HepG2 (cell line): ENCODE measurements around the gene PHF10.

Experiments
- EP300 ChIP-seq, 3 experiments: sonication (generic) in 1 of 3; formaldehyde crosslinking in 1 of 3; IDR thresholded peaks; 2 replicates each; pipeline versions ENCODE4 v1.5.1 to v1.6.1; 2011 to 2020; ENCODE audit warnings: low read depth in 2 of 3, low read length in 2 of 3, borderline replicate concordance in 1 of 3, improper control_type of control experiment in 1 of 3, mild to moderate bottlenecking in 1 of 3, missing genetic modification reagents in 1 of 3, moderate library complexity in 1 of 3
- RFX1 ChIP-seq: fragments of 450-650 bp; IDR thresholded peaks from 2 replicates; pipeline ENCODE4 v1.6.1; 2017
- RFX5 ChIP-seq: IDR thresholded peaks from 2 replicates; pipeline ENCODE4 v1.6.1; 2011; ENCODE audit warnings: low read depth, low read length, improper control_type of control experiment
- SNAPC5 ChIP-seq: sonication (generic); formaldehyde crosslinking; IDR thresholded peaks from 2 replicates; pipeline ENCODE4 v1.8.1; 2023; ENCODE audit warnings: mild to moderate bottlenecking, missing genetic modification reagents, borderline replicate concordance
- ZKSCAN5 ChIP-seq: sonication (generic); formaldehyde crosslinking; IDR thresholded peaks from 2 replicates; pipeline ENCODE4 v1.5.1; 2020; ENCODE audit warnings: mild to moderate bottlenecking, missing genetic modification reagents
- ZNF878 ChIP-seq: sonication (generic); formaldehyde crosslinking; IDR thresholded peaks from 2 replicates; pipeline ENCODE4 v1.8.1; 2023; ENCODE audit warnings: mild to moderate bottlenecking, missing genetic modification reagents, moderate library complexity
- TF ChIP-seq, protein P1 (sequence below): sonication (generic); formaldehyde crosslinking; IDR thresholded peaks from 2 replicates; pipeline ENCODE4 v1.8.0; 2022; ENCODE audit warnings: missing genetic modification reagents, mild to moderate bottlenecking, borderline replicate concordance

DNA sequence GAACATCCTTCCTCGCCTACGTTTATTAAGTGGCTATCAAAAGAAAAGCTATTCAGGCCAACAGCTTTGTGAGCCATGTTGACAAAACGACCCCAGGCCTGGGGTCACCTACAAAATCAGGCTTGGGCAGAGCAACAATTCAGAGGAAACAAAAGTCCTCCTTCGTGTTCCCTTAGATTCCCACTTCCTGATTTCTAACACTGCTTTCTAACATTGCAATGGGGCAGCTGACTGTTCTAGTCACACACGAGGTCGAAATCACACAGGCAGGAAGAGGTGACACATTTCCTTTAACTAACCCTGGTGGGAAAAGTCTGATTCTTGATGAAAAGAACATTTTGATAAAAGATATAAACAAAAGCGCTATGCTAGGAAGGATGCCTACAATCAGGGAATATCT lies 54.4 kb downstream of the PHF10 start:
- no peak for TF ChIP-seq SNAPC5
- TF ChIP-seq ZKSCAN5 (CRISPR knock-in tag): no peak
- no peak for TF ChIP-seq ZNF878 (CRISPR knock-in tag)
- no peak for TF ChIP-seq EP300 (IDR thresholded peaks at IDR 0.05; ENCODE audit: low read depth in 2 of 2, low read length in 2 of 2)
- no peak for TF ChIP-seq EP300 (CRISPR knock-in tag; IDR thresholded peaks at IDR 0.05; ENCODE audit: borderline replicate concordance)
- TF ChIP-seq RFX1: no peak
- TF ChIP-seq, protein P1, sequence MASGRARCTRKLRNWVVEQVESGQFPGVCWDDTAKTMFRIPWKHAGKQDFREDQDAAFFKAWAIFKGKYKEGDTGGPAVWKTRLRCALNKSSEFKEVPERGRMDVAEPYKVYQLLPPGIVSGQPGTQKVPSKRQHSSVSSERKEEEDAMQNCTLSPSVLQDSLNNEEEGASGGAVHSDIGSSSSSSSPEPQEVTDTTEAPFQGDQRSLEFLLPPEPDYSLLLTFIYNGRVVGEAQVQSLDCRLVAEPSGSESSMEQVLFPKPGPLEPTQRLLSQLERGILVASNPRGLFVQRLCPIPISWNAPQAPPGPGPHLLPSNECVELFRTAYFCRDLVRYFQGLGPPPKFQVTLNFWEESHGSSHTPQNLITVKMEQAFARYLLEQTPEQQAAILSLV (CRISPR knock-in tag): no peak
- TF ChIP-seq RFX5: no peak
